ENCODE results near the gene CCDC27. TPM values are rescaled to one million over a fixed set of nuclear protein-coding genes. Genes with fewer than 3 reads are reported as not detected.
A peak's percentile ranks its signal among the peaks of the same experiment; 100 is the strongest.

Gene CCDC27
- total and polyA plus RNA-seq, 2 of the 13 experiments (the other 11 are each of a cell fraction or from before 2014, with no cell fraction given) = not detected

- DNase-seq (ENCODE audit: low spot score) (no peak), FAIRE-seq (no peak), ATAC-seq (no peak)
- Histone ChIP-seq H3K4me2 (ENCODE audit: low read depth, low read length) (no peak overlapping the region), H3K27ac (ENCODE audit: extremely low read length, insufficient read depth, low read length) (no peak overlapping the region), H3K9ac (ENCODE audit: insufficient read depth, low read depth, low read length) (no peak overlapping the region), H4K20me1 (ENCODE audit: insufficient read depth, low read length) (no peaks in the 10 kb centered on the region), H3K9me3 (ENCODE audit: low read length) (no peaks in the 10 kb centered on the region), H3K4me3 (replicated peaks in 1 of 3; ENCODE audit: insufficient read depth in 1 of 3, low read depth in 2 of 3, low read length in 3 of 3) (no peak overlapping the region), H3K4me1 (ENCODE audit: insufficient read depth, low read length) (peaks cover 38% of the 10 kb centered on the region), H3K27me3 (ENCODE audit: control insufficient read depth in 1 of 2, insufficient read depth in 2 of 2, low read length in 2 of 2) (peaks cover 0 to 17% of the 10 kb centered on the region in 2 experiments; a peak in 2 of 5 replicates), H3K36me3 (replicated peaks in 1 of 2; ENCODE audit: control insufficient read depth in 1 of 2, insufficient read depth in 2 of 2, low read length in 2 of 2) (no peaks in the 10 kb centered on the region), H2AFZ (ENCODE audit: low read length) (no peak overlapping the region), H3K79me2 (ENCODE audit: insufficient read depth, low read length) (no peaks in the 10 kb centered on the region)
- POLR2A ChIA-PET = no interaction called here
- 49% methylated on average over 4 of the region's 5 CpGs for WGBS (ENCODE audit: low lambda C conversion rate)
- no TSS peak for BruUV-seq (replicated peaks)
- CTCF ChIA-PET (ENCODE audit: low intra/inter-chr PET ratio, low total read pairs) = no interaction called here
- in situ Hi-C loops (cut with HindIII; ENCODE audit: extremely low pct_ligation_motif_present, low pct_unique_long_range_greater_than_20kb) (no loop called here), intact Hi-C loops (cut with micrococcal nuclease; ENCODE audit: unreplicated experiment) (no loop called here)
- no peak for TF ChIP-seq HHEX (CRISPR knock-in tag; IDR thresholded peaks at IDR 0.05)
Observed at GRCh38 chr1:3807769-3808168, 55.5 kb downstream of the CCDC27 start.

- no peaks in the 10 kb centered on the region for H3K9me3 ChIP-seq (ENCODE audit: low read length)
- no peak overlapping the region for H3K27ac ChIP-seq (ENCODE audit: extremely low read length, insufficient read depth, low read length)
- H3K36me3 ChIP-seq (replicated peaks in 1 of 2; ENCODE audit: control insufficient read depth in 1 of 2, insufficient read depth in 2 of 2, low read length in 2 of 2) = no peaks in the 10 kb centered on the region
- H3K4me1 ChIP-seq (ENCODE audit: insufficient read depth, low read length) = peaks cover 24% of the 10 kb centered on the region
- H3K27me3 ChIP-seq (ENCODE audit: control insufficient read depth in 1 of 2, insufficient read depth in 2 of 2, low read length in 2 of 2) = peaks cover 0 to 6% of the 10 kb centered on the region in 2 experiments; a peak in 1 of 5 replicates
- 0% methylated on average over 2 of the region's 7 CpGs for WGBS (ENCODE audit: low lambda C conversion rate)
- FAIRE-seq (no peak), ATAC-seq (peak; percentile 64), DNase-seq (ENCODE audit: low spot score) (no peak)
- no peaks in the 10 kb centered on the region for H4K20me1 ChIP-seq (ENCODE audit: insufficient read depth, low read length)
- H3K4me2 ChIP-seq (ENCODE audit: low read depth, low read length) = peak overlapping the region; percentile 70
- in situ Hi-C loops (cut with HindIII; ENCODE audit: extremely low pct_ligation_motif_present, low pct_unique_long_range_greater_than_20kb) = no loop called here
- H2AFZ ChIP-seq (ENCODE audit: low read length) = no peak overlapping the region
- no TSS peak for BruUV-seq (replicated peaks)
- ChIA-PET POLR2A (no interaction called here), CTCF (ENCODE audit: low intra/inter-chr PET ratio, low total read pairs) (no interaction called here)
- no peaks in the 10 kb centered on the region for H3K79me2 ChIP-seq (ENCODE audit: insufficient read depth, low read length)
- H3K4me3 ChIP-seq (replicated peaks in 1 of 3; ENCODE audit: insufficient read depth in 1 of 3, low read depth in 2 of 3, low read length in 3 of 3) = peak overlapping the region in 1 of 3 experiments; percentile 41; a peak in 1 of 6 replicates
- intact Hi-C loops (cut with micrococcal nuclease; ENCODE audit: unreplicated experiment) = no loop called here
- peak; percentile 28; the same call in 1 of the 2 replicates for TF ChIP-seq FOXA3 (CRISPR knock-in tag; IDR thresholded peaks at IDR 0.05)
- TF ChIP-seq FOXP1 (IDR thresholded peaks at IDR 0.05) = no peak
- peak; percentile 59; the same call in 1 of the 2 replicates for TF ChIP-seq FOXP1 (CRISPR knock-in tag; IDR thresholded peaks at IDR 0.05)
- TF ChIP-seq ZNF12 (CRISPR knock-in tag; IDR thresholded peaks at IDR 0.05) = peak; percentile 57; the same call in 1 of the 2 replicates
- no peak for TF ChIP-seq YY1 (IDR thresholded peaks at IDR 0.05; ENCODE audit: insufficient read depth, insufficient replicate concordance, low read depth, low read length)
- 0 out of 2 replicates have a peak, but pooled peaks have one; percentile 29 for TF ChIP-seq SAP130 (CRISPR knock-in tag; IDR thresholded peaks at IDR 0.05; ENCODE audit: low read depth)
- peak; percentile 73; the same call in 1 of the 2 replicates for TF ChIP-seq ZKSCAN5 (CRISPR knock-in tag; IDR thresholded peaks at IDR 0.05)
- peak; percentile 31 for TF ChIP-seq TEAD3 (CRISPR knock-in tag; optimal IDR thresholded peaks at IDR 0.05; ENCODE audit: borderline replicate concordance)
- no peak for TF ChIP-seq HOMEZ (CRISPR knock-in tag; IDR thresholded peaks at IDR 0.05; ENCODE audit: low read depth)
- no peak overlapping the region for H3K9ac ChIP-seq (ENCODE audit: insufficient read depth, low read depth, low read length)
Observed at GRCh38 chr1:3809680-3810079, 57.4 kb downstream of the CCDC27 start.
